NCI-H526 (cell line): ENCODE measurements around the gene ZBTB46.
A peak's percentile ranks its signal among the peaks of the same experiment; 100 is the strongest.

ENCODE experiments used
- DNase-seq, 2 experiments: peaks; one replicate each; lab custom pipeline; 2025; lab: John Stamatoyannopoulos, UW

The ZBTB46 gene

GRCh38 chr20:63746751-63747315 is 84.2 kb downstream of the ZBTB46 start:
- no peak for DNase-seq

GRCh38 chr20:63745961-63746731 is 84.9 kb downstream of the ZBTB46 start:
- DNase-seq = no peak

GRCh38 chr20:63745424-63745805 is 85.6 kb downstream of the ZBTB46 start:
- no peak for DNase-seq

- no peak for DNase-seq
Measured at GRCh38 chr20:63744574-63745423, 86.3 kb downstream of the ZBTB46 start.

- no peak for DNase-seq
Measured at GRCh38 chr20:63744158-63744557, 86.9 kb downstream of the ZBTB46 start.

- DNase-seq = no peak
Measured at GRCh38 chr20:63743210-63743970, 87.7 kb downstream of the ZBTB46 start.

- DNase-seq = no peak
Measured at GRCh38 chr20:63742381-63743024, 88.6 kb downstream of the ZBTB46 start.

- DNase-seq = no peak
Measured at GRCh38 chr20:63741676-63742380, 89.2 kb downstream of the ZBTB46 start.

- DNase-seq = no peak
Measured at GRCh38 chr20:63741354-63741675, 89.7 kb downstream of the ZBTB46 start.

- DNase-seq = peak; percentile 76 to 91
Measured at GRCh38 chr20:63740627-63741353, 90.3 kb downstream of the ZBTB46 start.

- peak in 1 of 2 experiments; percentile 71 for DNase-seq
Measured at GRCh38 chr20:63740070-63740626, 90.9 kb downstream of the ZBTB46 start.

GRCh38 chr20:63739130-63740069 is 91.7 kb downstream of the ZBTB46 start, which contains the start of gene SLC2A4RG:
Gene SLC2A4RG, plus strand, starts transcription at chr20:63739776. Its CDS starts 137 bp downstream, at chr20:63739913.
- DNase-seq = peak; percentile 36 to 95

- peak; percentile 49 to 83 for DNase-seq
Measured at GRCh38 chr20:63738687-63739129, 92.4 kb downstream of the ZBTB46 start.

GRCh38 chr20:63737945-63738686 is 92.9 kb downstream of the ZBTB46 start:
- DNase-seq = peak in 1 of 2 experiments; percentile 55

GRCh38 chr20:63737695-63737944 is 93.4 kb downstream of the ZBTB46 start:
- DNase-seq = no peak

GRCh38 chr20:63736893-63737694 is 94.0 kb downstream of the ZBTB46 start:
- peak in 1 of 2 experiments; percentile 67 for DNase-seq
